Neural progenitor cell (in vitro differentiated cells): Measurements from ENCODE around the gene NCF4. TPM values are rescaled to one million over a fixed set of nuclear protein-coding genes. Genes with fewer than 3 reads are reported as not detected.

Experiments used
- DNase-seq: peaks from one replicate; pipeline ENCODE4 v3.0.0-alpha.2; 2016; ENCODE audit warnings: low spot score
- H2AFZ ChIP-seq: fragments of 200-600 bp; sonication (generic); replicated peaks from 2 replicates; pipeline ENCODE4 v1.6.1; 2016; ENCODE audit warnings: antibody characterized with exemption
- H3F3A ChIP-seq: fragments of 200-600 bp; sonication (generic); 2 replicates; pipeline ENCODE4 v1.6.1; 2016; ENCODE audit warnings: antibody characterized with exemption, low read depth
- H3K27ac ChIP-seq: fragments of 200-600 bp; sonication (generic); 2 replicates; pipeline ENCODE4 v1.5.1; 2016; ENCODE audit warnings: mild to moderate bottlenecking
- H3K27me3 ChIP-seq: fragments of 200-600 bp; sonication (generic); 2 replicates; pipeline ENCODE4 v1.6.1; 2016; ENCODE audit warnings: mild to moderate bottlenecking, moderate library complexity
- H3K36me3 ChIP-seq: fragments of 200-600 bp; sonication (generic); 2 replicates; pipeline ENCODE4 v1.5.1; 2016
- H3K4me1 ChIP-seq: fragments of 200-600 bp; sonication (generic); 2 replicates; pipeline ENCODE4 v1.6.1; 2016; ENCODE audit warnings: mixed run types
- H3K4me2 ChIP-seq: fragments of 200-600 bp; sonication (generic); 2 replicates; pipeline ENCODE4 v1.6.1; 2016
- H3K4me3 ChIP-seq: fragments of 200-600 bp; sonication (generic); 2 replicates; pipeline ENCODE4 v1.5.1; 2016
- H3K79me2 ChIP-seq: fragments of 200-600 bp; sonication (generic); 2 replicates; pipeline ENCODE4 v1.6.1; 2016; ENCODE audit warnings: low read depth
- H3K9ac ChIP-seq: fragments of 200-600 bp; sonication (generic); 2 replicates; pipeline ENCODE4 v1.6.1; 2016
- H3K9me3 ChIP-seq: fragments of 200-600 bp; sonication (generic); 2 replicates; pipeline ENCODE4 v1.5.1; 2016; ENCODE audit warnings: low read depth
- H4K20me1 ChIP-seq: fragments of 200-600 bp; sonication (generic); 2 replicates; pipeline ENCODE4 v1.6.1; 2016; ENCODE audit warnings: low read depth
- H3K27ac Mint-ChIP-seq: 3 replicates; pipeline ENCODE4 v1.8.0; 2021; ENCODE audit warnings: mixed read lengths
- H3K27me3 Mint-ChIP-seq: 2 replicates; pipeline ENCODE4 v1.8.0; 2022; ENCODE audit warnings: low read depth, mild to moderate bottlenecking, inconsistent platforms, moderate library complexity, mixed read lengths; ENCODE audit not compliant: insufficient read depth
- H3K36me3 Mint-ChIP-seq: 3 replicates; pipeline ENCODE4 v1.8.0; 2021; ENCODE audit warnings: mixed read lengths
- H3K4me1 Mint-ChIP-seq: 3 replicates; pipeline ENCODE4 v1.8.0; 2021; ENCODE audit warnings: mixed read lengths
- H3K4me3 Mint-ChIP-seq: 3 replicates; pipeline ENCODE4 v1.8.0; 2021; ENCODE audit warnings: mild to moderate bottlenecking, moderate library complexity, mixed read lengths
- H3K9me3 Mint-ChIP-seq: 3 replicates; pipeline ENCODE4 v1.8.0; 2020; ENCODE audit warnings: mixed read lengths
- CTCF ChIP-seq: fragments of 200-600 bp; sonication (generic); IDR thresholded peaks from 2 replicates; pipeline ENCODE4 v1.5.1; 2017; ENCODE audit warnings: antibody characterized with exemption, mild to moderate bottlenecking
- EZH2 ChIP-seq: fragments of 200-600 bp; sonication (generic); IDR thresholded peaks from 2 replicates; pipeline ENCODE4 v1.6.1; 2017; ENCODE audit warnings: antibody characterized with exemption, mild to moderate bottlenecking, moderate library complexity
- EZH2phosphoT487 ChIP-seq: fragments of 200-600 bp; sonication (generic); IDR thresholded peaks from 2 replicates; pipeline ENCODE4 v1.6.1; 2017; ENCODE audit warnings: antibody characterized with exemption
- total RNA-seq: library from RNA; depleted of rRNA; stranded (reverse); fragments of >200 nt; gene quantifications from 2 replicates; pipeline ENCODE4 v1.2.3, GENCODE V29; 2015; ENCODE audit warnings: low replicate concordance

NCF4 gene
- total RNA-seq, 1 donor from 2014 or later, result not detected

- H3K4me1 Mint-ChIP-seq, result peaks cover 17% of the 10 kb centered on the region
- H3K79me2 ChIP-seq, result no peaks in the 10 kb centered on the region
- no peak overlapping the region for H3K27ac ChIP-seq
- peaks cover 79% of the 10 kb centered on the region for H3K27me3 ChIP-seq
- H3K9me3 Mint-ChIP-seq, result peaks cover 3% of the 10 kb centered on the region
- H3K27ac Mint-ChIP-seq, result no peak overlapping the region
- H3F3A ChIP-seq, result peaks cover 5% of the 10 kb centered on the region
- peaks cover 21% of the 10 kb centered on the region for H3K4me1 ChIP-seq
- H3K36me3 Mint-ChIP-seq, result no peaks in the 10 kb centered on the region
- H3K9ac ChIP-seq, result no peak overlapping the region
- no peak overlapping the region for H2AFZ ChIP-seq
- H3K4me3 Mint-ChIP-seq, result peak overlapping the region; percentile 77
- H3K9me3 ChIP-seq, result no peaks in the 10 kb centered on the region
- H3K36me3 ChIP-seq, result no peaks in the 10 kb centered on the region
- peak overlapping the region; percentile 60 for H3K4me3 ChIP-seq
- H4K20me1 ChIP-seq, result peaks cover 14% of the 10 kb centered on the region
- TF ChIP-seq EZH2, result no peak
- no peak for TF ChIP-seq EZH2phosphoT487
- no peak for TF ChIP-seq CTCF
- peak; percentile 43 for DNase-seq
- peaks cover 52% of the 10 kb centered on the region for H3K27me3 Mint-ChIP-seq
- H3K4me2 ChIP-seq, result peak overlapping the region; percentile 86
Measured at GRCh38 chr22:36817525-36817848, 43.3 kb upstream of the NCF4 start.

DNA sequence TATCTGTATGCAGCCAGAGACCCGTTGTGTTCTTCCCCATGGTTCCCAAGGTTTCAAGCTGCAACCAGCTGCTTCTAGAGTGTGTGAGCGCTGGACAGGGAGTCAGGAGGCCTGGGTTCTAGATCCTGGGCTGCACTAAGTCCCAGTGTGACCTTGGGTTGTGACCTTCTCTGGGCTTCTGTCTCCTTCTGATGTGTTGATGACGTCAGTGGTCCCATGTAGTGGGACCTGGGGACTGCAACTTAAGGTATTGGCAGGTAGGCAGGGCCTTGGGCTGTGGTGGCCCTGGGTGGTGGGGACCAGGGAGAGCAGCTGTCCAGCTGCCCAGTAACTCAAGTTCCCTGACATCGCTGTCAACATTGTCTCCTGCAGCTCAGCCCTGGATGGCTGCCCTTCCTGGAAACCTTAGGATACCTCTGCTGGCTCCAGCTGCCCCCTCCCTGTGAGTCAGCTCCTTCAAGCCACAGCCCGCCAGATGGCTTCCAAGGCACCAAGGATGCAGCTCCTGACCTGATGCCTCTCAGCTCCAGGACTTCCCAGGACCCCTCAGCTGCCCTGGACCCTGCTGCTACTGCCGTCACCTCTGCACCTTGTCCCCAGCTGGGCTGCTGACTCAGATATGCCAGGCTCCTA is 42.7 kb upstream of the NCF4 start:
- Histone ChIP-seq H3K9ac (no peak overlapping the region), H3K27me3 (peaks cover 74% of the 10 kb centered on the region), H3K79me2 (no peaks in the 10 kb centered on the region), H2AFZ (no peak overlapping the region), H3K27ac (no peak overlapping the region), H3K36me3 (no peaks in the 10 kb centered on the region), H4K20me1 (peaks cover 14% of the 10 kb centered on the region), H3K4me1 (peaks cover 27% of the 10 kb centered on the region), H3K9me3 (no peaks in the 10 kb centered on the region), H3K4me3 (no peak overlapping the region), H3K4me2 (no peak overlapping the region), H3F3A (peaks cover 8% of the 10 kb centered on the region)
- Mint-ChIP-seq H3K4me3 (peak overlapping the region; percentile 77), H3K27ac (no peak overlapping the region), H3K27me3 (peaks cover 49% of the 10 kb centered on the region), H3K9me3 (peaks cover 3% of the 10 kb centered on the region), H3K36me3 (no peaks in the 10 kb centered on the region), H3K4me1 (peaks cover 24% of the 10 kb centered on the region)
- TF ChIP-seq EZH2 (no peak), EZH2phosphoT487 (no peak), CTCF (no peak)
- DNase-seq, result no peak

GRCh38 chr22:36819112-36819511 is 41.7 kb upstream of the NCF4 start:
- TF ChIP-seq EZH2 (no peak), CTCF (no peak), EZH2phosphoT487 (no peak)
- no peak overlapping the region for H2AFZ ChIP-seq
- peaks cover 14% of the 10 kb centered on the region for H4K20me1 ChIP-seq
- Mint-ChIP-seq H3K27ac (no peak overlapping the region), H3K4me1 (peaks cover 26% of the 10 kb centered on the region), H3K27me3 (peaks cover 44% of the 10 kb centered on the region), H3K9me3 (peaks cover under 1% of the 10 kb centered on the region), H3K36me3 (no peaks in the 10 kb centered on the region), H3K4me3 (no peak overlapping the region)
- DNase-seq, result no peak
- no peaks in the 10 kb centered on the region for H3K36me3 ChIP-seq
- H3K27ac ChIP-seq, result no peak overlapping the region
- H3F3A ChIP-seq, result peaks cover 15% of the 10 kb centered on the region
- peaks cover 64% of the 10 kb centered on the region for H3K27me3 ChIP-seq
- H3K4me2 ChIP-seq, result no peak overlapping the region
- no peak overlapping the region for H3K9ac ChIP-seq
- no peaks in the 10 kb centered on the region for H3K9me3 ChIP-seq
- H3K79me2 ChIP-seq, result no peaks in the 10 kb centered on the region
- H3K4me1 ChIP-seq, result peaks cover 31% of the 10 kb centered on the region
- H3K4me3 ChIP-seq, result no peak overlapping the region
